MM.1S (cell line): ENCODE measurements around the gene ZNF385A.

Experiments
- DNase-seq: peaks from one replicate; pipeline ENCODE4 v3.0.0-alpha.2; 2015
- H2AFZ ChIP-seq: fragments of 300-600 bp; sonication (generic); 2 replicates; pipeline ENCODE4 v1.6.0; 2016; ENCODE audit warnings: antibody characterized with exemption, low read length
- H3F3A ChIP-seq: fragments of 300-600 bp; sonication (generic); 2 replicates; pipeline ENCODE4 v1.6.1; 2016; ENCODE audit warnings: mild to moderate bottlenecking, antibody characterized with exemption, low read length, moderate library complexity, mixed read lengths; ENCODE audit not compliant: insufficient read depth
- H3K27ac ChIP-seq: fragments of 300-600 bp; sonication (generic); 2 replicates; pipeline ENCODE4 v1.5.1; 2016; ENCODE audit warnings: mild to moderate bottlenecking, low read length
- H3K27me3 ChIP-seq: fragments of 300-600 bp; sonication (generic); replicated peaks from 2 replicates; pipeline ENCODE4 v1.6.0; 2016; ENCODE audit warnings: low read length; ENCODE audit not compliant: insufficient read depth
- H3K36me3 ChIP-seq: fragments of 300-600 bp; sonication (generic); replicated peaks from 2 replicates; pipeline ENCODE4 v1.6.1; 2016; ENCODE audit warnings: mild to moderate bottlenecking, low read length, mixed read lengths; ENCODE audit not compliant: insufficient read depth
- H3K4me1 ChIP-seq: fragments of 300-600 bp; sonication (generic); 2 replicates; pipeline ENCODE4 v1.6.1; 2016; ENCODE audit warnings: low read length, mixed read lengths
- H3K4me2 ChIP-seq: fragments of 300-600 bp; sonication (generic); 2 replicates; pipeline ENCODE4 v1.6.0; 2016; ENCODE audit warnings: low read depth, low read length
- H3K4me3 ChIP-seq: fragments of 300-600 bp; sonication (generic); 2 replicates; pipeline ENCODE4 v1.5.1; 2016; ENCODE audit warnings: low read length, mixed read lengths
- H3K79me2 ChIP-seq: fragments of 300-600 bp; sonication (generic); 2 replicates; pipeline ENCODE4 v1.6.1; 2016; ENCODE audit warnings: mixed run types, low read length, mixed read lengths
- H3K9ac ChIP-seq: fragments of 300-600 bp; sonication (generic); 2 replicates; pipeline ENCODE4 v1.6.1; 2016; ENCODE audit warnings: low read length, mixed read lengths
- H3K9me2 ChIP-seq: fragments of 300-600 bp; sonication (generic); replicated peaks from 2 replicates; pipeline ENCODE4 v1.6.1; 2016; ENCODE audit warnings: mild to moderate bottlenecking, low read length, mixed read lengths; ENCODE audit not compliant: insufficient read depth
- H3K9me3 ChIP-seq: fragments of 300-600 bp; sonication (generic); replicated peaks from 2 replicates; pipeline ENCODE4 v1.6.1; 2016; ENCODE audit warnings: mild to moderate bottlenecking, low read length, mixed read lengths; ENCODE audit not compliant: insufficient read depth
- H4K20me1 ChIP-seq: fragments of 300-600 bp; sonication (generic); 2 replicates; pipeline ENCODE4 v1.6.1; 2016; ENCODE audit warnings: mild to moderate bottlenecking, low read length, moderate library complexity, mixed read lengths; ENCODE audit not compliant: insufficient read depth
- EZH2 ChIP-seq: fragments of 300-600 bp; sonication (generic); optimal IDR thresholded peaks from 2 replicates; pipeline ENCODE3; 2017; ENCODE audit warnings: low read depth, mild to moderate bottlenecking, antibody characterized with exemption, low read length, mixed read lengths
- EZH2phosphoT487 ChIP-seq: fragments of 300-600 bp; sonication (generic); IDR thresholded peaks from 2 replicates; pipeline ENCODE4 v1.6.1; 2018; ENCODE audit warnings: antibody characterized with exemption, low read length
- TF ChIP-seq, protein P1 (sequence below): fragments of 300-600 bp; sonication (generic); IDR thresholded peaks from 2 replicates; pipeline ENCODE4 v1.5.1; 2016; ENCODE audit warnings: antibody characterized with exemption, low read length, mixed read lengths

The ZNF385A gene

DNA sequence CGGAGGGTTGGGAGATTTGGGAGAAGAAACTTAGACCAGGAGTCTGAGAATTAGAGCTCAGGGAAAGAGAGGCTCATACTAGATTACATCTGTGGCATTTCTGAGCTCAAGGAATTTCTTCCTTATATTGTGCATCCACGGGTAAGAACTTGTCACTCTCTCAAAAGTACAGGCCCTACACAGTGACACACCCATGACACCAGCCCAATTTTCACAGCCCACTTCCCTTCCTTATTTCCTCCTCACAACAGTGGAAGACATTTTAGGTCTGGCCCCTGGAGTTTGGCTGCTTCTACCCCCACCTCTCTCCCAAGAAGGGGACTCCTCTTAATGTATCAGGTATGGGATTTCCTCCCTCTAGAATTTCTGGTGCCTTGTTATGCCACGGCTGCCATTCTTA is 9.2 kb upstream of the ZNF385A start:
- H3K4me3 ChIP-seq: no peak overlapping the region
- H3K36me3 ChIP-seq: no peaks in the 10 kb centered on the region
- H3F3A ChIP-seq: no peaks in the 10 kb centered on the region
- DNase-seq: no peak
- H3K27ac ChIP-seq: no peak overlapping the region
- no peak overlapping the region for H3K4me2 ChIP-seq
- H3K27me3 ChIP-seq: no peaks in the 10 kb centered on the region
- H3K79me2 ChIP-seq: no peaks in the 10 kb centered on the region
- TF ChIP-seq EZH2phosphoT487: no peak
- TF ChIP-seq EZH2: no peak
- TF ChIP-seq, protein P1, sequence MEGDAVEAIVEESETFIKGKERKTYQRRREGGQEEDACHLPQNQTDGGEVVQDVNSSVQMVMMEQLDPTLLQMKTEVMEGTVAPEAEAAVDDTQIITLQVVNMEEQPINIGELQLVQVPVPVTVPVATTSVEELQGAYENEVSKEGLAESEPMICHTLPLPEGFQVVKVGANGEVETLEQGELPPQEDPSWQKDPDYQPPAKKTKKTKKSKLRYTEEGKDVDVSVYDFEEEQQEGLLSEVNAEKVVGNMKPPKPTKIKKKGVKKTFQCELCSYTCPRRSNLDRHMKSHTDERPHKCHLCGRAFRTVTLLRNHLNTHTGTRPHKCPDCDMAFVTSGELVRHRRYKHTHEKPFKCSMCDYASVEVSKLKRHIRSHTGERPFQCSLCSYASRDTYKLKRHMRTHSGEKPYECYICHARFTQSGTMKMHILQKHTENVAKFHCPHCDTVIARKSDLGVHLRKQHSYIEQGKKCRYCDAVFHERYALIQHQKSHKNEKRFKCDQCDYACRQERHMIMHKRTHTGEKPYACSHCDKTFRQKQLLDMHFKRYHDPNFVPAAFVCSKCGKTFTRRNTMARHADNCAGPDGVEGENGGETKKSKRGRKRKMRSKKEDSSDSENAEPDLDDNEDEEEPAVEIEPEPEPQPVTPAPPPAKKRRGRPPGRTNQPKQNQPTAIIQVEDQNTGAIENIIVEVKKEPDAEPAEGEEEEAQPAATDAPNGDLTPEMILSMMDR: no peak
- H3K9me2 ChIP-seq: no peaks in the 10 kb centered on the region
- 0 out of 2 replicates have a peak, but pooled peaks cover 3% of the 10 kb centered on the region for H3K4me1 ChIP-seq
- H2AFZ ChIP-seq: no peak overlapping the region
- no peaks in the 10 kb centered on the region for H3K9me3 ChIP-seq
- H4K20me1 ChIP-seq: no peaks in the 10 kb centered on the region
- no peak overlapping the region for H3K9ac ChIP-seq

DNA sequence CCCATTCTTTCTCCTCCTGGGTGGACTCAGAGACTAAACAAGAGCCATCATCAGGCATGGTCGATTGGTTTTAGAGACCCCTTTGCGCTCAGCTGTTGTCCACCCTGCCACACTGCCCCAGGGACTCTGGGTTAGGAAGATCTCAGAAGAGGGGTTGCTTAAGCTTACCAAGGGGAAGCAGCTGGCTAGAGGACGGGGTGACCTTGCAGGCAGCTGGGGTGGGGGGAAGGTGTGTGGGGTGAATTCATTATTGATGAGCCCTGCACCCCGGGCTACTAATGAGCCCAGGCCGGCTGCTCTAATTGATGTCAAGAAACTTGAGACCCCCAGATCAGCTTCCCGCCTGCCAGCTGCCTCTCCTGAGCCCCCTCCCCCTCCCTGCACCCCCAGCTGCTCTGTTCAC is 8.7 kb upstream of the ZNF385A start:
- Histone ChIP-seq H3K36me3 (no peaks in the 10 kb centered on the region), H3F3A (no peaks in the 10 kb centered on the region), H3K9me3 (no peaks in the 10 kb centered on the region), H3K9me2 (no peaks in the 10 kb centered on the region), H3K27me3 (no peaks in the 10 kb centered on the region), H3K4me2 (no peak overlapping the region), H3K27ac (no peak overlapping the region), H3K4me3 (no peak overlapping the region), H2AFZ (no peak overlapping the region), H3K4me1 (0 out of 2 replicates have a peak, but pooled peaks cover 3% of the 10 kb centered on the region), H3K9ac (no peak overlapping the region), H4K20me1 (no peaks in the 10 kb centered on the region), H3K79me2 (no peaks in the 10 kb centered on the region)
- no peak for TF ChIP-seq EZH2phosphoT487
- no peak for TF ChIP-seq EZH2
- TF ChIP-seq, protein P1: no peak
- DNase-seq: no peak

DNA sequence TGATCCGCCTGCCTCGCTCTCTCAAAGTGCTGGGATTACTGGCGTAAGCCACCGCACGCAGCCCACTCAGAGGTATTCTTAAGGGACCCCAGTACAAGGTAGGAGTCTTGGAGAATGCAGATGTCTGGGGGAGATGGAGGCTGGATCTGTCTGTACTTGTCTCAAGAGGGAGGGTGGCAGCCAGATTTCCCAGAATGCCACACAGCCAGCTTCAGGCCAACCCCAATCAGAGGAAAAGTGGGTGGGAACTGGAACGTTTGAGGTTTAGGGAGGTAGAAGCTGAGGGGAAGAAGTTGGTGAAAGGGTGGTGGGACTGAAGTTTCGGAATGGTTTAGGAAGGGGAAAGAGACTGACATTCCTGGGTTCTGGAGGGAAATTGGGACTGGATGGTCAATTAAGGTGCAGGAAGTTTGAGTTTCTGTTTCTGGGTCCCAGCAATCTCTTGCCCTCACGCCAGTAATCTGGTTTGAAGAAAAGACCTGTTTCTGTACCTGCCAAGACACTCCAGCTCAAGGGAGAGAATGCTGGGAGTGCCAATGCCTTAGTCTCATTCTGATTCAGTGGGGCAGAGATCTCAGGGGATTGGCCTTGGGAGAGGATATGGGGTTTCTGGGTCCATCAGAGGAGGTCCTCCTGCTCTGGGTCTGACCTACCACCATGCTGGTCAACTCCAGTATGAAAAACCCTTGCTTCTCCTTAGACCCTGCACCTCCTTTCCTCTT is 8.1 kb upstream of the ZNF385A start:
- Histone ChIP-seq H3K9me3 (no peaks in the 10 kb centered on the region), H3F3A (no peaks in the 10 kb centered on the region), H3K79me2 (no peaks in the 10 kb centered on the region), H3K9ac (no peak overlapping the region), H3K27ac (no peak overlapping the region), H3K4me3 (no peak overlapping the region), H3K4me1 (0 out of 2 replicates have a peak, but pooled peaks cover 3% of the 10 kb centered on the region), H3K27me3 (no peaks in the 10 kb centered on the region), H4K20me1 (no peaks in the 10 kb centered on the region), H3K4me2 (no peak overlapping the region), H2AFZ (no peak overlapping the region), H3K36me3 (no peaks in the 10 kb centered on the region), H3K9me2 (no peaks in the 10 kb centered on the region)
- DNase-seq: no peak
- TF ChIP-seq, protein P1: no peak
- TF ChIP-seq EZH2phosphoT487 (no peak), EZH2 (no peak)
